ENCODE data around the gene BRME1. TPM values are rescaled to one million over a fixed set of nuclear protein-coding genes. Genes with fewer than 3 reads are reported as not detected.

BRME1 gene
- total RNA-seq, 1 experiment from 2014 or later, result 1.5 TPM

GRCh38 chr19:13929956-13930355, 24.0 kb upstream of the BRME1 start:
- BruUV-seq (replicated peaks), result no TSS peak
- no peak for TF ChIP-seq CTCF (IDR thresholded peaks at IDR 0.05; ENCODE audit: unreplicated experiment)
- Mint-ChIP-seq H3K36me3 (ENCODE audit: insufficient read depth, unreplicated experiment) (peaks cover 22% of the 10 kb centered on the region), H3K9me3 (ENCODE audit: low read depth, unreplicated experiment) (no peaks in the 10 kb centered on the region), H3K4me1 (ENCODE audit: low read depth, unreplicated experiment) (peaks cover 10% of the 10 kb centered on the region), H3K27ac (ENCODE audit: unreplicated experiment) (no peak overlapping the region), H3K4me3 (ENCODE audit: low read depth, unreplicated experiment) (no peak overlapping the region), H3K27me3 (ENCODE audit: unreplicated experiment) (peaks cover 18% of the 10 kb centered on the region)
- intact Hi-C loops (cut with micrococcal nuclease; ENCODE audit: unreplicated experiment), result no loop called here
- CTCF ChIA-PET, result interaction anchor here (0.6 kb wide), 1 partner anchor 153 kb away, joined by 3 read pairs; no protein-coding TSS in a partner anchor
- DNase-seq, result no peak

DNA sequence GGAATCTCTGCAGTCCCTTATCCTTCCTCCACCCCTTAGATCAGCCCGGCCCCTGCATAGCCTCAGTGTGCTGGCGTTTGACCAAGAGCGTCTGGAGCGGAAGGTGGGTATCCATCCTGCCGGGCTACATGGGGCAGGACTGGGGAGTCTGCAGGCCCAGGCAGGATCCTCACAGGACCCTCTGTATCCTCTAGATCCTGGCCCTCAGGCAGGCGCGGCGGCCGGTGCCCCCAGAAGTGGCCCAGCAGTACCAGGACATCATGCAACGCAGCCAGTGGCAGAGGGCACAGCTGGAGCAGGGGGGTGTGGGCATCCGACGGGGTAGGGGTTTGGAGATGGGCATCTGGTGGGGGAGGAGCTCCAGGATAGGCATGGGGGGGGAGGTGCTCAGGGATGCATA, 23.4 kb upstream of the BRME1 start:
- H3K4me3 Mint-ChIP-seq (ENCODE audit: low read depth, unreplicated experiment), result no peak overlapping the region
- H3K36me3 Mint-ChIP-seq (ENCODE audit: insufficient read depth, unreplicated experiment), result peaks cover 25% of the 10 kb centered on the region
- H3K4me1 Mint-ChIP-seq (ENCODE audit: low read depth, unreplicated experiment), result peaks cover 4% of the 10 kb centered on the region
- peaks cover 12% of the 10 kb centered on the region for H3K27me3 Mint-ChIP-seq (ENCODE audit: unreplicated experiment)
- no peak for DNase-seq
- H3K27ac Mint-ChIP-seq (ENCODE audit: unreplicated experiment), result no peak overlapping the region
- no TSS peak for BruUV-seq (replicated peaks)
- intact Hi-C loops (cut with micrococcal nuclease; ENCODE audit: unreplicated experiment), result no loop called here
- CTCF ChIA-PET, result interaction anchor here (0.6 kb wide), 1 partner anchor 153 kb away, joined by 3 read pairs; no protein-coding TSS in a partner anchor
- TF ChIP-seq CTCF (IDR thresholded peaks at IDR 0.05; ENCODE audit: unreplicated experiment), result no peak
- H3K9me3 Mint-ChIP-seq (ENCODE audit: low read depth, unreplicated experiment), result no peaks in the 10 kb centered on the region

DNA sequence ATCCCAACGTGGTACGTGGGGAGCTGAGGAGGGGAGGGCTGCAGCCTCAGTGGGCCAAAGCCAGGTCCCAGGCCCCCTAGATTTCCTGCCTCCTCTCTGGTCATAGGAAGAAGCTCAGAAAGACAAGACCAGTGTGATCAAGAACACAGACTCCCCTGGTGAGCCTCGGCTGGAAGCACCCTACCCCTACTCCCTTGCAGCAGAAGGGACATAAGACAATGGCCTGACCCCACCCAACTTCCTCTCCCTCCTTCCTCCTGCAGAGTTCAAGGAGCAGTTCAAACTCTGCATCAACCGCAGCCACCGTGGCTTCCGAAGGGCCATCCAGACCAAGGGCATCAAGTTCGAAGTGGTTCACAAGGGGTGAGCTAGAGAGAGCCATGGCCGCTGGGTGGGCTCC, 20.8 kb upstream of the BRME1 start:
- Mint-ChIP-seq H3K4me1 (ENCODE audit: low read depth, unreplicated experiment) (no peaks in the 10 kb centered on the region), H3K9me3 (ENCODE audit: low read depth, unreplicated experiment) (no peaks in the 10 kb centered on the region), H3K4me3 (ENCODE audit: low read depth, unreplicated experiment) (no peak overlapping the region), H3K27ac (ENCODE audit: unreplicated experiment) (no peak overlapping the region), H3K36me3 (ENCODE audit: insufficient read depth, unreplicated experiment) (peaks cover 12% of the 10 kb centered on the region), H3K27me3 (ENCODE audit: unreplicated experiment) (no peaks in the 10 kb centered on the region)
- DNase-seq, result no peak
- no TSS peak for BruUV-seq (replicated peaks)
- CTCF ChIA-PET, result no interaction called here
- intact Hi-C loops (cut with micrococcal nuclease; ENCODE audit: unreplicated experiment), result no loop called here
- no peak for TF ChIP-seq CTCF (IDR thresholded peaks at IDR 0.05; ENCODE audit: unreplicated experiment)

DNA sequence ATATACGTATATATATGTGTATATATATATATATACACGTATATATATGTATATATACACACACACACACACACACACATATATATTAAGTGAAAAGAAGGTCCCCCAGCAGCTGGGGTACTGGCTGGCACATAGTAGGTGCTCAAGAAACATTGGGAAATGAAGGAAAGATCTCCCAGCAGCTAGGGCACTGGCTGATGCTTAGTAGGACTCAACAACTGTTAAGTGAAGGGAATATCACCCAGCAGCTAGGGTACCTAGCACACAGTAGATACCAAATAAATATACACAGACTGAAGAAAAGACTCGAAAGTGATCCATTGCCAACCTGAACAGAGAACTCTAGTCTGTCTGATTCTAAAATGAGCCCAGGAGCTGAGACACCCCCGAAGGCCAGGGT, 20.1 kb upstream of the BRME1 start:
- no peak for TF ChIP-seq CTCF (IDR thresholded peaks at IDR 0.05; ENCODE audit: unreplicated experiment)

More for the DNA sequence above, 20.1 kb upstream of the BRME1 start:
- H3K36me3 Mint-ChIP-seq (ENCODE audit: insufficient read depth, unreplicated experiment), result peaks cover 16% of the 10 kb centered on the region
- CTCF ChIA-PET, result no interaction called here
- no peak overlapping the region for H3K27ac Mint-ChIP-seq (ENCODE audit: unreplicated experiment)
- H3K27me3 Mint-ChIP-seq (ENCODE audit: unreplicated experiment), result no peaks in the 10 kb centered on the region
- H3K9me3 Mint-ChIP-seq (ENCODE audit: low read depth, unreplicated experiment), result no peaks in the 10 kb centered on the region
- intact Hi-C loops (cut with micrococcal nuclease; ENCODE audit: unreplicated experiment), result no loop called here
- no peak for DNase-seq
- H3K4me3 Mint-ChIP-seq (ENCODE audit: low read depth, unreplicated experiment), result no peak overlapping the region
- BruUV-seq (replicated peaks), result no TSS peak
- no peaks in the 10 kb centered on the region for H3K4me1 Mint-ChIP-seq (ENCODE audit: low read depth, unreplicated experiment)
